HG02588 (cell line): Measurements from ENCODE around the gene VARS1.
A peak's percentile ranks its signal among the peaks of the same experiment; 100 is the strongest.
"Not testable (repeated sequence)": the region's sequence is repeated elsewhere in the genome, so short reads cannot be mapped to it uniquely, and the experiment has no call there.

ENCODE experiments used
- ATAC-seq: cut with Tn5 transposase; IDR thresholded peaks from one replicate; pipeline ENCODE4 v1.9.1; 2021; ENCODE audit warnings: mild to moderate bottlenecking, moderate library complexity; ENCODE audit not compliant: unreplicated experiment

Gene VARS1

DNA sequence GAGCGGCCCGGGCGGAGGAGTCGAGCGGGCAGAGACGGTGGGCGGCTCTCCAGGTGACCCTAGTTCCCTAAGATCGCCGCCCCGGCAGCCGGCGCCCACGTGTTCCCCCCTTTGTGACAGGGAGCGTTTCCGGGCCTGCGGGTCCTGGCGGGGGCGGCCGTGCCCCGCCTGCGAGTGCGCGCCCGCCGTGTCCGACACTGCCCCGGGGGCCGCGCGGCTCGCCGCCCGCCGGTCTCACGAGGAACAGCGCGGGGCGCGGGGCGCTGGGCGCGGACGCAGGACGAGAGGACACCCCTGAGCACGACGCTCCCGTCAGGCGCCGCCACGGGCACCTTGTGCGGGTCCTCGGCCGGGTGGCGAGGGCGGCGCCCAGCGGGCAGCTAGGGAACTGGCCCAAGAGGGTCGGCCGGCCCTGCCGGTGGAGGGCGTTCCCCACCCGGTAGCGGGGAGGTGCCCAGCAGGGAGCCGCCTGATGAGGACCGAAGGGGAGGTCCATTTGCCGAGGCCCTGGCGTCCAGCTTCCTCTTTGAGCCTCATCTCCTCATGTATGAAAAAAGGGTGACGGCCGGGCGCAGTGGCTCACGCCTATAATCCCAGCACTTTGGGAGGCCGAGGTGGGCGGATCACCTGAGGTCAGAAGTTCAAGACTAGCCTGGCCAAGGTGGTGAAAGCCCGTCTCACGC, at the start of gene VARS1:
VARS1 (minus strand) TSS at position 137 of the 683 bp plus-strand sequence. CDS start 535 bp downstream, outside the sequence.
- peak; percentile 78 for ATAC-seq

DNA sequence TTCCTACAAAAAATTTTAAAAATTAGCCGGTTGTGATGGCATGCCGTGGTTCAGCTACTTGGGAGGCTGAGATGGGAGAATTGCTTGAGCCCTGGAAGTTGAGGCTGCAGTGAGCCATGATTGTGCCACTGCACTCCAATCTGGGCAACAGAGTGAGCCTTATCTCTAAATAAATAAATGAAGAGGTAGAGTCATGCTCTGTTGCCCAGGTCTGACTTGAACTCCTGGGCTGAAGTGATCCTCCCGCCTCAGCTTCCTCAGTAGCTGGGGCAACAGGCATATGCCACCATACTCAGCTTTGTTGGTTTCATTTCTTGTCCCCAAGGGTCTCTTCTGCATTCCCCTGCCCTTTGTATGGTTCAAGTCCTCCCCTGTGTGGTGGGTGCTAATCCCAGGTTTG, 49.0 kb upstream of the VARS1 start:
- ATAC-seq = no peak

DNA sequence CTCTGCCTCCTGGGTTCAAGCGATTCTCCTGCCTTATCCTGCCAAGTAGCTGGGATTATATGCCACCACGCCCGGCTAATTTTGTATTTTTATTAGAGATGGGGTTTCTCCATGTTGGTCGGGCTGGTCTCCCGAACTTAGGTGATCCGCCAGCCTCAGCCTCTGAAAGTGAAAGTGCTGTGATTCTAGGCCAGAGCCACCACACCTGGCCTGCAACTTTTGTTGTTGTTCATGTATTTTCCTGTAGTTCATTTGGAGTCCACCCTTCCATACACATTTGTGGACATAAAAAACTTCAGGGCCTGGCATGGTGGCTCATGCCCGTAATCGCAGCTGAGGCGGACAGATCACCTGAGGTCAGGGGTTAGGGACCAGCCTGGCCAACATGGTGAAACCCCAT, 46.5 kb upstream of the VARS1 start:
- no peak for ATAC-seq

DNA sequence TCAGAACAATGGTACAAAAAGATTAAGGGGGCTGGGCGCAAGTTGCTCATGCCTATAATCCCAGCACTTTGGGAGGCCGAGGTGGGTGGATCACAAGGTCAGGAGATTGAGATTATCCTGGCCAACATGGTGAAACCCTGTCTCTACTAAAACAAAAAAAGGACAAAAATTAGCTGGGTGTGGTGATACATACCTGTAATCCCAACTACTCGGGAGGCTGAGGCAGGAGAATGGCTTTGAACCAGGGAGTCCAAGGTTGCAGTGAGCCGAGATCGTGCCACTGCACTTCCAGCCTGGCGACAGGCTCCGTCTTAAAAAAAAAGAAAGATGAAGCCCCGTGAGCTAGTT, 44.2 kb upstream of the VARS1 start:
- not testable (repeated sequence) for ATAC-seq

DNA sequence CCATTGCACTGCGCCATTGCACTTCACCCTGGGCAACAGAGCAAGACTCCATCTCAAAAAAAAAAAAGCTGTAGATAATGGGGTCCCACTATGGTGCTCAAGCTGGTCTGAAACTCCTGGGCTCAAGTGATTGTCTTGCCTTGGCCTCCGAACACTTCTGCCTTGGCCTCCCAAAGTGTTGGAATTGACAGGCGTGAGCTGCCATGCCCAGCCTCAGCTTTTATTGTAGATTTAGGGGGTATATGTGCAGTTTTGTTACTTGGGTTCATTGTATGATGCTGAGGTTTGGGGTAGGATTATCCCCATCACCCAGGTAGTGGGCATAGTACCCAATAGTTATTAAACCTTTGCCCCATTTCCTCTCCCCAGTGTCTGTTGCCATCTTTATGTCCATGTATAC, 43.4 kb upstream of the VARS1 start:
- ATAC-seq = no peak

DNA sequence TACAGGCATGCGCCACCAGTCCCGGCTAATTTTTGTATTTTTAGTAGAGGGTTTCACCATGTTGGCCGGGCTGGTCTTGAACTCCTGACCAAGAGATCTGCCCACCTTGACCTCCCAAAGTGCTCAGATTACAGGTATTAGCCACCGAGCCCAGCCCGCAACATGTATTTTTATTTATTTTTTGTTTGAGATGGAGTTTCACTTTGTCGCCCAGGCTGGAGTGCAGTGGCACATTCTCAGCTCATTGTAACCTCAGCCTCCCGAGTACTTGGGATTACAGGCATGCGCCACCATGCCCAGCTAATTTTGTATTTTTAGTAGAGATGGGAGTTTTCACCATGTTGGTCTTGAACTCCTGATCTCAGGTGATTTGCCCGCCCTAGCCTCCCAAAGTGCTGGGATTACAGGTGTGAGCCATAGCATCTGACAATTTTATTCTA, 42.6 kb upstream of the VARS1 start:
- not testable (repeated sequence) for ATAC-seq

DNA sequence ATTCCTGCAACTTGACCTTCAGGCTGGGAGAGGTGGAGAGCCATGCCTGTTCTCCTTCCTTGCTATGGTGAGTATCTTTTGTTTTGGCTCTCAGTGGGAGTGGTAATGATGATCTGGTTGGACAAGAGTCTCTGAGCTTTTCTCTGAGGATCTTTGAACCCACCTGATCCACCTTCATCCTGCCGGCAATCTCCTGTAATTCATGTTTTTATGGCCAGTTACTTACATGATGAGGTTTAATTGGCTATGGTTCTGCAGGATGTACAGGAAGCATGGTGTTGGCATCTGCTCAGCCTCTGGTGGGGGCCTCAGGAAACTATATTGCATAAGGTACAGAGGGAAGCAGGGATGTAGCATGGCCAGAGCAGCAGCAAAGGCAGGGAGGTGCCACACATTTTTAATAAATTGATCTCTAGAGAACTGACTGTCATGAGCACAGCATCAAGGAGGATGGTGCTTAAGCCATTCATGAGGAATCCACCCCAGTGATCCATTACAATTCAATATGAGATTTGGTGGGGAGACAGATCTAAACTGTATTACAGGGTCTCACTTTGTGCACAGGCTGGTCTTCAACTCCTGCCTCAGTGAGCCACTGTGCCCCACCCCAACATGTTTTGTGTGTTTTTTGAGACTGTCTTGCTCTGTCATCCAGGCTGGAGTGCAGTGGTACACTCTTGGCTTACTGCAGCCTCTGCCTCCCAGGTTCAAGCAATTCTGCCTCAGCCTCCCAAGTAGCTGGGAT, 42.0 kb upstream of the VARS1 start:
- no peak for ATAC-seq

DNA sequence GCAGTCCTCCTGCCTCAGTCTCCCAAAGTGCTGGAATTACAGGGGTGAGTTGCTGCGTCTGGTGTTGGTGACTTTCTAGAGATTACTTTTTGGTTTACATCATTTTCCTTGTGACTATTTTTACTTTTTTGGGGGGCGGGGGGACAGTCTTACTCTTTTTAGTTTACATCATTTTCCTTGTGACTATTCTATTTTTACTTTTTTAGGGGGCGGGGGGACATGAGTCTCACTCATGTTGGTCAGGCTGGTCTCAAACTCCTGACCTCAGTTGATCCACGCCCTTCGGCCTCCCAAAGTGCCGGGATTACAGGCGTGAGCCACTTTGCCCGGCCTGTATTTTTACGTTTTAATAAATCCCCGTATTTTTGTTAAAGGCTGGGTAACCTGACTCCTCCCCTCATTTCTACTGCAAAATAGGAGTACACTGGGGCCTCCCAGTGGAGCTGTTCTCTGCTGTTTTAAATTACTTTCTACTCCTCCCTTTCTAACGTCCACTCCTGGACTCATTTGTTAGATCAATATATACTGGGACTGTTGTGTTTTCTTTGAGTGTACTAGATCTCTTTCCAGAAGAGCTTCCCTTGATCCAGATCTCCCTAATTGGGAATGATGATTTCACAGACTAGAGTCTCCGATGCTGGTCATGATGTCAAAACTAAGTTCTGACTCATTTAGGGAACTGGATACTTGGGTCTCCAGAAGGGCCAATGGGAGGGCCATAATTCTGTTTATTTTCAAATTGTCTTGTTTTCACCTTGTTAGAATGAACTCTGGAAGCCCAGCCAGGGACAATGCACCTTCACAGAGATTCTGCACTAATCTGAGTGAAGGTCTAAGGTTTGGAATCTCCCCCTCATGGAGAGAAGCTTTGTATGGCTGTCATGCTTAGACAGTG, 41.2 kb upstream of the VARS1 start:
- no peak for ATAC-seq

DNA sequence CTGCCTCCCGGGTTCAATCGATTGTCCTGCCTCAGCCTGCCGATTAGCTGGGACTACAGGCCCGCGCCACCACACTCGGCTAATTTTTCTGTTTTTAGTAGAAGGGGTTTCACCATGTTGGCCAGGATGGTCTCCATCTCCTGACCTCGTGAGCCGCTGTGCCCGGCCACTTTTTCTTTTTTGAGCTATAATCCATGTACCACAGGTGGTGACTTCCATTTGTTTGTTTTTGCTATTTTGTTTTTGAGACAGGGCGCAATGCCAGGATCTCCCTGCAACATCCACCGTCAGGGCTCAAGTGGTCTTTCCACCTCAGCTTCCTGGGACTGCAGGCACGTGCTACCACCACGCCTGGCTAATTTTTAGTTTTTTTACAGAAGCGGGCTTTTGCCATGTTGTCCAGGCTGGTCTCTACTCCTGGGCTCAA, 40.5 kb upstream of the VARS1 start:
- ATAC-seq = no peak

DNA sequence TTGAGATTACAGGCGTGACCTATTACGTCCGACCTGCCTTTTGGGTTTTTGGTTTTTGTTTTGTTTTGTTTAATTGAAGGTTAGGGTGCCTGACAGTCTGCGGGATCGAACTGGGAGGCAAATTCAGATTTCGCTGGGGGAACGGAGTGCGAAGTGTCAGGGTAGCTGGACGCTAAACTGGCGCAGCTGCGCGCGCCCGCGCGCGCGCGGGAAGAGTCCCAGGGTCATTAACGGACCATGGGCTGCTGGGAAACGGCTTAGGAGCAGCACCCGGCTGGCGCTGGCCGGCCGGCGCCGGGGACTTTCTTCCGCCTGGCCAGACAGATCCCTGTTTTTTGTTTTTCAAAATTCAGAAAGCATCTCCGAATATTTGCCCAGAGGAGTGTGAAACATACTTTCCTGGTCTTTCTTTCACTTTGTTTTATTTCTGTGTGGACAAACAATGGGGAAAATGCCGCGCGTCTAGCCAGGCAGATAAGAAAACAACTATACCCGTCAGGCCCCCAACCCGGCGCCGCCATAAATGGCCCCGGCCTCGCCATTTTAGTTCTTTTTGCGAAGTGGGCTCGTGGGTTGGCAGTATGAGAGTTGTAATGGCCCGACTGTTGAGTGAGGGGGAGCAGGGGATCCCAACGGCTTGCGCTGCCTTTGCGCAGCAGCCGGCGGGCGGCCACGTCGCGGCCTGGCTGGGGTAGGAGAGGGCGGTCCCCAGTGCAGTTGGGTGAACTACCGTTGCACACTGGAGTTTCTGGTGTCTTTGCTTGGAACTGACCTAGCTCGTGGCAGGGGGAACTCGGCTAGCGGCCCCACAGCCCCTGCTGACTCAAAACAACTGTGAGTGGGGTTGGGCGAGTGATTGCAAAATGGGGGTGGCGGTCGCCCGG, 39.1 kb upstream of the VARS1 start:
- peak; percentile 41 for ATAC-seq

DNA sequence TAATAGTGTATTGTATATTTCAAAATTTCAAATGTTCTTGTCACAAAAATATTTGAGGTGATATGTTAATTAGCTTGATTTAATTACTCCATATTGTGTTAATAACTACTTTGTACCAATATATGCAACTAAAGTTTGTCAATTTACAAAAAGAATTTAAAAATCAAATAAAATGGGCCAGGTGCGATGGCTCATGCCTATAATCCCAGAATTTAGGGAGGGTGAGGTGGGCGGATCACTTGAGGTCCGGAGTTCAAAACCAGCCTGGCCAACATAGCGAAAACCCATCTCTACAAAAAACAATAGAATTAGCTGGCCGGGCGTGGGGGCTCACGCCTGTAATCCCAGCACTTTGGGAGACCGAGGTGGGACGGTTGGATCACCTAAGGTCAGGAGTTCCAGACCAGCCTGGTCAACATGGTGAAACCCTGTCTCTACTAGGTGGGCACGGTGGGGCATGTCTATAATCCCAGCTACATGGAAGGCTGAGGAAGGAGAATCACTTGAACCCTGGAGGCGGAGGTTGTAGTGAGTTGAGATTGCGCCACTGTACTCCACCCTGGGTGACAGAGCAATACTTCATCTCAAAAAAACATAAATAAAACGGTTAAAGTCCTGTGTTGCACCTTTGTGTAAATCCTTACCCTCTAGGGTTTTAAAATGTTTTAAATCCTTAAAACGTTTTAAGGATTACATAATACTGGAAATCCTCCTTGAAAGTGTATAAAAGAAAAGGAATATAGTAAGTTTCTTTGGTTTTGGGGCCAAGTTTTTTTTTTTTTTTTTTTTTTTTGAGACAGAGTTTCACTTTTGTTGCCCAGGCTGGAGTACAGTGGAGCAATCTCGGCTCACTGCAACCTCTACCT, 36.0 kb upstream of the VARS1 start:
- no peak for ATAC-seq

DNA sequence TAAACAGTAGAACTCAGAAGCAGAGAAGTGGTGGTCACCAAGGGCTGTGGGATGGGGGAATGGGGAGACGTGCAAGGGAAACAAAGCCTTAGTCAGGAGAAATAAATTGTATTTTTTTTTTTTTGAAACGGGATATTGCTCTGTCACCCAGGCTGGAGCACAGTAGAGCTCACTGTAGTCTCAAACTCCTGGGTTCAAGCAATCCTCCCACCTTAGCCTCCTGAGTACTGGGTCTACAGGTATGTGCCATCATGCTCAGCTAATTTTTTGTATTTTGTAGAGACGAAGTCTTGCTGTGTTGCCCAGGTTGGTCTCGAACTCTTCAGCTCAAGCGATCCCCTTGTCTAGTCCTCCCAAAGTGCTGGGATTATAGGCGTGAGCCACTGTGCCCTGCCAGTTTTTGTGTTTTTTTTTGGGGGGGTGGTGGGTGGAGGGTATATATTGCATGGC, 35.4 kb upstream of the VARS1 start:
- ATAC-seq = no peak

DNA sequence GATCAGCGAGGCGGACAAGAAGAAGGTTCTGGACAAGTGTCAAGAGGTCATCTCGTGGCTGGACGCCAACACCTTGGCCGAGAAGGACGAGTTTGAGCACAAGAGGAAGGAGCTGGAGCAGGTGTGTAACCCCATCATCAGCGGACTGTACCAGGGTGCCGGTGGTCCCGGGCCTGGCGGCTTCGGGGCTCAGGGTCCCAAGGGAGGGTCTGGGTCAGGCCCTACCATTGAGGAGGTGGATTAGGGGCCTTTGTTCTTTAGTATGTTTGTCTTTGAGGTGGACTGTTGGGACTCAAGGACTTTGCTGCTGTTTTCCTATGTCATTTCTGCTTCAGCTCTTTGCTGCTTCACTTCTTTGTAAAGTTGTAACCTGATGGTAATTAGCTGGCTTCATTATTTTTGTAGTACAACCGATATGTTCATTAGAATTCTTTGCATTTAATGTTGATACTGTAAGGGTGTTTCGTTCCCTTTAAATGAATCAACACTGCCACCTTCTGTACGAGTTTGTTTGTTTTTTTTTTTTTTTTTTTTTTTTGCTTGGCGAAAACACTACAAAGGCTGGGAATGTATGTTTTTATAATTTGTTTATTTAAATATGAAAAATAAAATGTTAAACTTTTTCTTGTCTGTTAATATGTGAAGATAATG, 34.2 kb upstream of the VARS1 start:
- ATAC-seq = no peak

DNA sequence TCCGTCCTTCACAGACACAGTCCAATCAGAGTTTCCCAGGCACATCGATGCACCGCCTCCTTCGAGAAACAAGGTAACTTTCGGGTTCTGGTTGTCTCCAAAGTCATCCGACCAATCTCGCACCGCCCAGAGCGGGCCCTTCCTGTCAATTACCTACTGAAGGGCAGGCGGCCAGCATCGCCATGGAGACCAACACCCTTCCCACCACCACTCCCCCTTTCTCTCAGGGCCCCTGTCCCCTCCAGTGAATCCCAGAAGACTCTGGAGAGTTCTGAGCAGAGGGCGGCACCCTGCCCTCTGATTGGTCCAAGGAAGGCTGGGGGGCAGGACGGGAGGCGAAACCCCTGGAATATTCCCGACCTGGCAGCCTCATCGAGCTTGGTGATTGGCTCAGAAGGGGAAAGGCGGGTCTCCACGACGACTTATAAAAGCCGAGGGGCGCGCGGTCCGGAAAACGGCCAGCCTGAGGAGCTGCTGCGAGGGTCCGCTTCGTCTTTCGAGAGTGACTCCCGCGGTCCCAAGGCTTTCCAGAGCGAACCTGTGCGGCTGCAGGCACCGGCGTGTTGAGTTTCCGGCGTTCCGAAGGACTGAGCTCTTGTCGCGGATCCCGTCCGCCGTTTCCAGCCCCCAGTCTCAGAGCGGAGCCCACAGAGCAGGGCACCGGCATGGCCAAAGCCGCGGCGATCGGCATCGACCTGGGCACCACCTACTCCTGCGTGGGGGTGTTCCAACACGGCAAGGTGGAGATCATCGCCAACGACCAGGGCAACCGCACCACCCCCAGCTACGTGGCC, 31.9 kb upstream of the VARS1 start, which contains the start of gene HSPA1B:
HSPA1B (plus strand) TSS at position 453 of the 794 bp plus-strand sequence; CDS start at position 666, 213 bp downstream.
- peak; percentile 66 for ATAC-seq

DNA sequence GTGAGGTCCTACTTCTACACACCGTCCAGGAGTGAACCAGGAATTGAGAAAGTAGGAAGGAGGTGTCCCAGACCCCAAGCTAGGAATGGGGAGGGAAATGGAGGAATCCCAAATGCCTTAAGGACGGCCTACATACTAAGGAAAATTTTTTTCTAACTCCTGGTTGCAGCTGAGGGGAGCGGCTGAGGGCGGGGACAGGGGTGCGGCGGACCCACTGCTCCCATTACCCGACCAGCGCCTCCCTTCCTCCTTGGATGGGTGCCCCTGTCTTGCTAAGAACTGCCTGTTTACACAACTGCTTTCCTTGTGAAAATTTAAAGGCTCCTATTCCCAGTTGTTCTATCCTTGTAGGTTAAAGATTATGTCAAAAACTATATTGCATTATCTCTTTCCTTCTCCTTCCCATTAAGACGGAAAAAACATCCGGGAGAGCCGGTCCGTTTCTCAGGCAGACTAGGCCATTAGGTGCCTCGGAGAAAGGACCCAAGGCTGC, 31.3 kb upstream of the VARS1 start:
- ATAC-seq = no peak

DNA sequence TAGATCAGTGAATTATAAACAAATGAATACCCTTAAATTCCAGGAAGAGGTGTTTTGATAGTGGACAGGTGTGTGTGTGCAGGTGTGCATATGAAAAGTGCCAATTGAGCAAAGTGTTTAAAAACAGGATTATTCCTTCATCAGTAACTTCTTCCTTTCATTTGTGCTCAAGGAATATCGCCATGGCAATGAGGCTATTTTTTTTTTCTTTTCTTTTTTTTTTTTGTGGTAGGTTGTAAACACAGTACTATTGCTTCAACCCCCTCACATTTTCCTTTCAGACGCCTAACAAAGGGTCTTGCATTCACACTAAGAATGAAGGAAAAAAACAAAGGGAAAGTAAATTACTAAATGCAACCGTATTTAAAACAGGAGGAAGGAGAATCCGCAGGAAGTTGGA, 30.0 kb upstream of the VARS1 start:
- ATAC-seq = no peak

DNA sequence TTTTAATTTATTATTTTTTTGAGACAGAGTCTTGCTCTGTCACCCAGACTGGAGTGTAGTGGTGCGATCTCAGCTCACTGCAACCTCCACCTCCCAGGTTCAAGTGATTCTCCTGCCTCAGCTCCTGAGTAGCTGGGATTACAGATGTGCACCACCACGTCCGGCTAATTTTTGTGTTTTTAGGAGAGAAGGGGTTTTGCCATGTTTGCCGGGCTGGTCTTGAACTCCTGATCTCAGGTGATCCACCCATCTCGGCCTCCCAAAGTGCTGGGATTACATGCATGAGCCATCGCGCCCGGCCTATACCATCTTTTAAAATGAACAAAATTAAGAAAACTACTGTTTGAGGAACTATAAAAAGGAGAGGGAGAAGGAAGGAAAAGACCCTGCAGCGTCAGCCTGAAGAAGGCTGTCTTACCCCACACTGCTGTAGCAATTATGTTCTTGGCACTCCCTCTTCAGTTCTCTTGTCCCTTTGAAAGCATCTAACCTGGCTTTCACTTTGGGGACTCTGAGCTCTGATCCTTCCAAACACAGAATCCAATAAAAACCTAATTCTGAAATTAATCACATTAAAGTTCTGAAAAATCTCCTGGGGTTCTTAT, 28.1 kb upstream of the VARS1 start:
- not testable (repeated sequence) for ATAC-seq
